Upper lobe of left lung (tissue), 6 donors: ENCODE results near the gene SEMA5A. TPM values are rescaled to one million over a fixed set of nuclear protein-coding genes. Genes with fewer than 3 reads are reported as not detected.

ENCODE experiments used
- ATAC-seq, 2 donors: fragments of 200-7000 bp; cut with Tn5 transposase; one replicate each; pipeline ENCODE4 v1.9.1; 2022; ENCODE audit warnings: mild to moderate bottlenecking in 2 of 2, moderate library complexity in 2 of 2; ENCODE audit not compliant: low FRiP score in 2 of 2
- DNase-seq, 2 donors: peaks; one replicate each; pipeline ENCODE4 v3.0.0-alpha.2; 2019 to 2020
- H3K27ac ChIP-seq, 4 donors: fragments of 200-600 bp; sonication (generic); one replicate each; pipeline ENCODE4 v1.5.1; 2016 to 2019
- H3K27me3 ChIP-seq, 4 donors: fragments of 200-600 bp; sonication (generic); one replicate each; pipeline ENCODE4 v1.5.1; 2017 to 2019
- H3K36me3 ChIP-seq, 4 donors: fragments of 200-600 bp; sonication (generic); one replicate each; pipeline ENCODE4 v1.5.1; 2016 to 2019
- H3K4me1 ChIP-seq, 4 donors: fragments of 200-600 bp; sonication (generic); one replicate each; pipeline ENCODE4 v1.5.1; 2018 to 2019
- H3K4me3 ChIP-seq, 4 donors: fragments of 200-600 bp; sonication (generic); one replicate each; pipeline ENCODE4 v1.5.1; 2017 to 2019; ENCODE audit warnings: mild to moderate bottlenecking in 2 of 4, moderate library complexity in 1 of 4
- H3K9me3 ChIP-seq, 4 donors: fragments of 200-600 bp; sonication (generic); one replicate each; pipeline ENCODE4 v1.5.1; 2018 to 2019
- CTCF ChIP-seq, 6 experiments: fragments of 450-650 bp in 4 of 6; fragments of 200-600 bp in 2 of 6; sonication (generic) in 2 of 6; IDR thresholded peaks; one replicate each; pipeline ENCODE4 v1.5.1; 2016 to 2019; ENCODE audit warnings: antibody characterized with exemption in 6 of 6
- EP300 ChIP-seq, 4 donors: sonication (generic); formaldehyde crosslinking; IDR thresholded peaks; one replicate each; pipeline ENCODE4 v1.5.1; 2017; ENCODE audit warnings: antibody characterized with exemption in 4 of 4, control low read depth in 2 of 4
- POLR2A ChIP-seq, 4 donors: fragments of 450-650 bp; IDR thresholded peaks; one replicate each; pipeline ENCODE4 v1.5.1; 2016 to 2017; ENCODE audit warnings: antibody characterized with exemption in 4 of 4, mild to moderate bottlenecking in 2 of 4
- POLR2AphosphoS5 ChIP-seq, 2 donors: sonication (generic); formaldehyde crosslinking; IDR thresholded peaks; one replicate each; pipeline ENCODE4 v1.5.1; 2017; ENCODE audit warnings: antibody characterized with exemption in 2 of 2
- WGBS, 2 donors: methylation state at CpG; one replicate each; pipeline ENCODE4 v1.1.5; 2017 to 2018; 5-methylcytosine and 5-hydroxymethylcytosine counted together
- total RNA-seq, 6 donors: library from RNA; depleted of rRNA in 4 of 6; stranded (reverse); fragments of >200 nt in 4 of 6; gene quantifications; one replicate each; pipeline versions ENCODE4 v1.1.0 to v1.2.1, GENCODE V29; 2016 to 2021
- donor health status: DM: no; HTN: no; CAD: no; lungs with moderate emphysema.
- donor health status: DM: no; HTN: yes; CAD: no; lungs with severe emphysema.

SEMA5A gene
- total RNA-seq, 6 donors from 2014 or later, result 5.2 to 40.5 (median 27.5) TPM

GRCh38 chr5:9173281-9174048 is 372.4 kb downstream of the SEMA5A start:
- Histone ChIP-seq H3K4me1 (no peaks in the 10 kb centered on the region), H3K27me3 (no peaks in the 10 kb centered on the region), H3K36me3 (no peaks in the 10 kb centered on the region), H3K4me3 (no peak overlapping the region), H3K9me3 (peaks cover 0 to 3% (median 0%) of the 10 kb centered on the region in 4 donors), H3K27ac (no peak overlapping the region)
- TF ChIP-seq POLR2A (IDR thresholded peaks at IDR 0.05) (no peak), EP300 (IDR thresholded peaks at IDR 0.05) (no peak), POLR2AphosphoS5 (IDR thresholded peaks at IDR 0.05) (no peak), CTCF (IDR thresholded peaks at IDR 0.05) (no peak)
- ATAC-seq (no peak), DNase-seq (no peak)
- 37 to 42% methylated on average over 3 of the region's 3 CpGs for WGBS, 2 donors

- no peaks in the 10 kb centered on the region for H3K27me3 ChIP-seq
- no peak for TF ChIP-seq CTCF (IDR thresholded peaks at IDR 0.05)
- no peak for TF ChIP-seq EP300 (IDR thresholded peaks at IDR 0.05)
- no peak for TF ChIP-seq POLR2AphosphoS5 (IDR thresholded peaks at IDR 0.05)
- TF ChIP-seq POLR2A (IDR thresholded peaks at IDR 0.05), result no peak
- no peak overlapping the region for H3K27ac ChIP-seq
- H3K4me3 ChIP-seq, result no peak overlapping the region
- H3K9me3 ChIP-seq, result no peaks in the 10 kb centered on the region
- no peaks in the 10 kb centered on the region for H3K4me1 ChIP-seq
- H3K36me3 ChIP-seq, result no peaks in the 10 kb centered on the region
- ATAC-seq, result no peak
- no peak for DNase-seq
Observed at GRCh38 chr5:9170026-9170425, 375.8 kb downstream of the SEMA5A start.

- ATAC-seq (no peak), DNase-seq (no peak)
- no peaks in the 10 kb centered on the region for H3K27me3 ChIP-seq
- H3K4me3 ChIP-seq, result no peak overlapping the region
- no peaks in the 10 kb centered on the region for H3K9me3 ChIP-seq
- no peak overlapping the region for H3K27ac ChIP-seq
- whole genome bisulfite sequencing, 2 donors, result 72 to 87% methylated on average over 1 of the region's 1 CpG
- no peak for TF ChIP-seq POLR2AphosphoS5 (IDR thresholded peaks at IDR 0.05)
- no peaks in the 10 kb centered on the region for H3K4me1 ChIP-seq
- no peaks in the 10 kb centered on the region for H3K36me3 ChIP-seq
Observed at GRCh38 chr5:9169557-9169902, 376.3 kb downstream of the SEMA5A start.

- H3K27me3 ChIP-seq, result no peaks in the 10 kb centered on the region
- H3K9me3 ChIP-seq, result no peaks in the 10 kb centered on the region
- no peaks in the 10 kb centered on the region for H3K36me3 ChIP-seq
- no peaks in the 10 kb centered on the region for H3K4me1 ChIP-seq
- no peak for TF ChIP-seq POLR2A (IDR thresholded peaks at IDR 0.05)
- no peak for TF ChIP-seq CTCF (IDR thresholded peaks at IDR 0.05)
- no peak for TF ChIP-seq POLR2AphosphoS5 (IDR thresholded peaks at IDR 0.05)
- no peak for TF ChIP-seq EP300 (IDR thresholded peaks at IDR 0.05)
- no peak overlapping the region for H3K4me3 ChIP-seq
- WGBS, 2 donors, result 54 to 56% methylated on average over 5 of the region's 5 CpGs
- no peak overlapping the region for H3K27ac ChIP-seq
- ATAC-seq, result no peak
- no peak for DNase-seq
Observed at GRCh38 chr5:9168791-9169556, 376.9 kb downstream of the SEMA5A start.

GRCh38 chr5:9166202-9167112 is 379.4 kb downstream of the SEMA5A start:
- no peaks in the 10 kb centered on the region for H3K9me3 ChIP-seq
- TF ChIP-seq EP300 (IDR thresholded peaks at IDR 0.05) (no peak), CTCF (IDR thresholded peaks at IDR 0.05) (no peak), POLR2AphosphoS5 (IDR thresholded peaks at IDR 0.05) (no peak), POLR2A (IDR thresholded peaks at IDR 0.05) (no peak)
- no peaks in the 10 kb centered on the region for H3K27me3 ChIP-seq
- no peaks in the 10 kb centered on the region for H3K36me3 ChIP-seq
- ATAC-seq (no peak), DNase-seq (no peak)
- H3K4me1 ChIP-seq, result no peaks in the 10 kb centered on the region
- no peak overlapping the region for H3K27ac ChIP-seq
- WGBS, 2 donors, result 77 to 84% methylated on average over 7 of the region's 7 CpGs
- no peak overlapping the region for H3K4me3 ChIP-seq
